DMS53 treated with DMSO at 0.1 percent for 48 hours (cell line): Measurements from ENCODE around the gene EDC4.
"Not testable (repeated sequence)": the region's sequence is repeated elsewhere in the genome, so short reads cannot be mapped to it uniquely, and the experiment has no call there.

Source experiments
- DNase-seq: peaks from one replicate; lab custom pipeline; 2025; ENCODE audit not compliant: unreplicated experiment; lab: John Stamatoyannopoulos, UW

The EDC4 gene

GRCh38 chr16:67897231-67897630, 24.4 kb downstream of the EDC4 start:
- no peak for DNase-seq

GRCh38 chr16:67901734-67902133, 28.9 kb downstream of the EDC4 start:
- no peak for DNase-seq

DNA sequence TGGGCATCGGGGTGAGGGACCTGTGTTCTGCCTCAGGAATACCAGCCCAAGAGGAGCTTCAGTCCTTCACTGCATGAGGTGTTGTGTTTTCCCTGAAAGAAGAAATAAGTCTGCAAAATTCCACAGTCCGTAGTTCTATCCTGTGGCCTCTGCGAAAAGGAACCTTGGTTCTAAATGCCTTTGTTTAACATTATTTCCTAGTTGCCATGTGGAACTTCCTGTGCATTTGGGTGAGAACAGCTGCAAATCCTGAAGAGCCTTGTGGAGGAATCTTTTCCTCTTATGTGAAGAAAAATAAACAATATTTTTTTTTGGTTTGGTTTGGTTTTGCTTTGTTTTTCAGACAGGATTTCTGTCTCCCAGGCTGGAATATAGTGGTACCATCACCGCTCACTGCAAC, 30.0 kb downstream of the EDC4 start:
- no peak for DNase-seq

DNA sequence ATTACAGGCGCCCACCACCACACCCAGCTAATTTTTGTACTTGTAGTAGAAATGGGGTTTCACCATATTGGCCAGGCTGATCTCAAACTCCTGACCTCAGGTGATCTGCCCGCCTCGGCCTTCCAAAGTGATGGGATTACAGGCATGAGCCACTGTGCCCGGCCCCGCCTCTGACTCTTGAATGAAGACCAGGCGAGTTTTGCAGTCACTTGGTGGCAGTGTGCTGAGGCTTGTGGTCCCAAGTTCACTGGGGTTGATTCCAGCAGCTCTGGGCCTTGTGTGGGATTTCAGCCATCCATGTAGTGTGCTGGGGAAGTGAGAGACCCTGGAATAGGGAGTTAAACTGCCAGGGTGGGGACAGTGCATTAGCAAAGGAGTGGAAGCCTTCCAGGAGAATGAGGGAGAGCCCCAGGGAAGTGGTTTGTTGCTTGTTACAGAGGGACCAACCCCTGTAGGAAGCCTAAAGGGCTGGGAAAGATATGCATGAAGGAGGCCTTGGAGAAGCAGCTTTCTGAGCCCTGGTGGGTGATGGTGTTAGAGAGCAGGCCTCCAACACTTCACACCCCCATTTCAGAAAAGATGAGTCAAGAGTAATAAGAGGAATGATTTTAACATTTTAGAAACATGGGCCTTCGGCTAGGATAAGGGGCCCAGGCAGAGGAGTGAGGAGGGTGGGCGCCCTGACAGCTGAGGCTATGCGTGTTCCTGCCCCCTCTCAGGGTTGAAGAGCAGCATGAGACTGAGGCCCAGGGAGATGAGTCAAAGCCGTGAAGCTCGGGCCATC, 34.7 kb downstream of the EDC4 start:
- no peak for DNase-seq

GRCh38 chr16:67909056-67909742, 36.3 kb downstream of the EDC4 start:
- DNase-seq = no peak

DNA sequence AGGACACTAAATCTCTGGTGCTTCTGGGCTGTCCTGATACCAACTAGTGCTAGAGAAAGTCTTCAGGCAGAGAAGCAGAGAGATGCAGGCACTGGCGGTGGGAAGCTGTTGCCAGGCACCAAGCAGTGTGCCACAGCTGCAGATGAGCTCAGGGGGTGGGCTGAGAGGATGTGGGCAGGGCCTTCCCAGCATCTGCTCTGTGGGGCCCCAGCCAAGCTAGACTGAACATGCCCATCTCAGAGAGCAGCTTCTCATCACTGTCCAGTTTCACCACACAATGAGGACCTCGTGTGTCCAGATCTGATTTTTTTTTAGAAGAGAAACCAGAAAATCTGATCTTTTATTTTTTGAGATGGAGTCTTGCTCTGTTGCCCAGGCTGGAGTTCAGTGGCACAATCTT, 37.3 kb downstream of the EDC4 start:
- DNase-seq = no peak

GRCh38 chr16:67914758-67915495, 42.1 kb downstream of the EDC4 start:
- DNase-seq = no peak

DNA sequence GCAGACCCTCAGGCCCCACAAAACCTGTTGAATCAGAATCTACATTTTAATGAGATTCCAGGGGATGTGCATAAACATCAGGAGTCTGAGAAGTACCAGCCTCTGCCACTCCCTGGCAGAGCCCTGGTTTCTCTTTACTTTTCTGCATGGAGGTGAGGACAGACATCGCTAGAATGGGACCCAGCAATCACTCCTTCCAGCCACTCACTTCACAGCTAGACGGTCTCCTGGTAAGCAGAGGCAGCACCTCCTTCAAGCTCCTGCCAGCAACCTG, 42.6 kb downstream of the EDC4 start:
- DNase-seq = not testable (repeated sequence)

GRCh38 chr16:67915831-67916723, 43.2 kb downstream of the EDC4 start:
- no peak for DNase-seq

DNA sequence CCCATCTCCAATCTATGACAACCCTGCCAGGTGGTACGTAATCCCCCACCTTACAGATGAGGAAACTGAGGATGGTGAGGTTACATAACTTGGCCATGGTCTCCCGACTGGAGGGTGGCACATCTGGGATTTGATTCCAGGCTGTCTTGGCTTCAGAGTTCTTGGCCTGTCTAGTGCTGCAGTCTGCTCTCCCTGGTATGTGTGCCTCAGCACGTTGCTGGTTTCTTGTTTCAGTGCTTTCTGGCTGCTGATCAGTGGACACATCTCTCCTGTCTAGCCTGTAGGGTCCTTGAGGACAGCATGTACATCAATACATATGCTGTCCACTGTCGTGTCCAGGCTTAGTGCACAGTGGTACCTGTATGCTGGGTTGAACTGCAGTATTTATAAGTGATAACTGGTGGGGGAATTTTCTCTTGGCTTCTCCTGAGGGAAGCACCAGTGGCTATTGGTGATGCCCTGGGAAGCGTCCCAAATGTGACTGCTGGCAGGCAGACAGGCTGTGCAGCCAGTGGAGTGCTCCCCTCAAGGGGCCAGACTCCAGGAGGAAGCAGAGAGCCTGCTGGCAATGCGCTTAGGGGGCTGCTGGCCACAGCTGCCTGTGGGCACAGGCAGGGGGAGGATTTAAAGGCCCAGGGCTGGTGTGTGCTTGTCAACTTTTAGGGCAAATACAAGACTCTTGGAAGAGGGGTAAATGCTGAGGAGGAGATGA, 44.4 kb downstream of the EDC4 start:
- no peak for DNase-seq

DNA sequence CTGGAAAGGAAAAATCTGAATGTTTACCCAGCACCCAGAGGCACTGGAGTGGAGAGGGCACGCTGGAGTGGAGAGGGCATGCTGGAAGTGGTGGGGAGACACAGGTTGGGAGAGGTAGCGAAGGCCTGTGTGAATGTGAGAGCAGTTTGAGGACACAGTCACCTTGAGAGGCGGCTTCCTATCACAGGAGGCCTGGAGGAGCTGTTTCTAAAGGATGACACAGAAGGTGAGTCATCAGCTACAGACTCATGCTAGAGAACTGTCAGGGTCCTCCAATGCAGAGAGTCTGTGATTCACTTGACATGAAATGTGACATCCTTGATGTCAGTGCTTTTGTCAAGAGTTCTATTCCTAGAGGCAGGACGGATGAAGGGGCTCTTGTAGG, 45.0 kb downstream of the EDC4 start:
- DNase-seq = peak; percentile 48

DNA sequence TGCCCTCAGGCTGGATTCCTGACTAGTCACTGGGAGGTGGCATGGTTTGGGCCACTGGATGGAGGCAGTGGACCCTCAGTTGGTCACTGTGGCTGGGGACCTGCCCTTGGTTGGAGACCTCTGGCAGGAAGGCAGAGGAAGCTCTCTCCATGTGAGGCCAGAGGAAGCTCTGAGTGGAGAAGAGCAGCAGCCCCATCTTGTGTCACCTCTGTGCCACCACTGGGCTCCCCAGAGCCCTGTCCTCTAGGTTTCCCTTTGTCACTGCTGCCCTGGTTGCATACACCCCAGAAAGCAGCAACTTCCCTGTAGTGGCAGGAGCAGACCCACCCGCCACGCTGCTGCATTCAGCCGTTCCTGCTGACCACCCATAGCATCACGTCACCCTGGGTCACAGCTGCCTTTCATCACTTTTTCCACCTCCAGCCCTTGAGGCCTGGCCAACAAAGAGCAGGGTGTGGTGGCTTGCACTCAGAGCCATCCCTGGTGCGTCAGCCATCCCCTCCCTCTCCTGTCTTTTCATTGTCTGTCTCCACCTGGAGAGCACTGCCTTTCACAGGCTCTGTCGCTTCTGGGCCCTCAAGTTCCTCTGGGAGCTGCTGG, 46.9 kb downstream of the EDC4 start:
- DNase-seq = no peak

- DNase-seq = no peak
These were observed 49.4 kb downstream of the EDC4 start for GRCh38 chr16:67922221-67922620.

GRCh38 chr16:67922740-67923139, 49.9 kb downstream of the EDC4 start:
- DNase-seq = no peak

DNA sequence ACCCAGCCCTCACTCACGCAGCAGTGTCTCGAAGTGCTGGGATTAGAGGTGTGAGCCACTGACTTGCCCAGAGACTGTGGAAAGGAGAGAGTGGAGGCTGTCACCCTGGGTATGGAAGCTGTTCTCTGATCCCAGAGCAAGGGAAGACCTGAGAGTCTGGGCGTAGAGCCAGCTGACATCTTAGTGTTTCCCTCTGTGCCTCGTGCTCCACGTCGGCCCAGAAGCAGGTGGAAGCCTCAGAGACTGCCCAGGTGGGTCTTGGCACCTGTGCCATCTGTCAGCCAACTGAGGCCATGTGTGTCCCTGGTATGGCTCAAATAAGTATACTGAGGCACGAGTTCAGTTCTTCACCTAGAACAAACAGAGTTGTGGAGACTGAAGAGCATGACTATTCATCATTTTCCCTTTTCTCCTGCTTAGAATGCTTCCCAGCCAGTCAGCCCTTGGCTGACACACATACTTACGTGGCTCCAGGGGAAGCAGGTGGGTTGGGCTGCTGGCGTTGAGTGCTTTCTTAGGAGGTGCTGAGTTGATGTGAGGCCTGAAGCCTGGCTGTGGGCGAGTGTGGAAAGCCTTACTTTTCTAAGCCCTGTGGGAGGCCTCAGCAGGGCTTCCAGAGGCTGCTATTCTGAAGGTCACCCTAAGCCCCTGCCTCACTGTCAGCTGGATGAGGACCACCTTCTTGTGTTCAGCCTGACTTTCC, 50.7 kb downstream of the EDC4 start:
- DNase-seq = no peak

- DNase-seq = no peak
These were observed 51.5 kb downstream of the EDC4 start for GRCh38 chr16:67924140-67924906.

- DNase-seq = peak; percentile 53
These were observed 53.4 kb downstream of the EDC4 start for GRCh38 chr16:67926181-67926750.

GRCh38 chr16:67927131-67927941, 54.5 kb downstream of the EDC4 start:
- DNase-seq = no peak
